K562 (cell line): Measurements from ENCODE around the gene ASIC1. TPM values are rescaled to one million over a fixed set of nuclear protein-coding genes. Genes with fewer than 3 reads are reported as not detected.
A peak's percentile ranks its signal among the peaks of the same experiment; 100 is the strongest.

Experiments used
- ATAC-seq: fragments of 200-7000 bp; cut with Tn5 transposase; 3 replicates; pipeline ENCODE4 v1.9.1; 2020; ENCODE audit warnings: moderate library complexity
- BruUV-seq: library from RNA; stranded (reverse); fragments of 400-500 nt; replicated peaks from 2 replicates; lab custom pipeline; 2021; lab: Mats Ljungman, UMichigan
- CTCF ChIA-PET: fragments of 300-600 bp; formaldehyde crosslinking; extraction: SDS; loops from one replicate; lab custom pipeline; 2021; ENCODE audit warnings: low intra/inter-chr PET ratio; lab: Yijun Ruan, JAX
- POLR2A ChIA-PET: fragments of 300-600, 350-650 bp; sonication (Branson Sonifier 250); formaldehyde crosslinking; extraction: SDS; loops from one replicate; lab custom pipeline; 2021; ENCODE audit warnings: antibody characterized with exemption, inconsistent platforms; lab: Yijun Ruan, JAX
- DNase-seq, 4 experiments: peaks; one replicate each; pipeline versions ENCODE4 v3.0.0 to v3.0.0-alpha.2; 2011 to 2018; ENCODE audit warnings: low spot score in 3 of 4, mixed read lengths in 3 of 4; ENCODE audit errors: extremely low read depth in 1 of 4
- FAIRE-seq: peaks from 2 replicates; lab custom pipeline; 2011; peaks lifted over from hg19 to GRCh38; lab: Jason Lieb, UNC
- H2AFZ ChIP-seq: 2 replicates; pipeline ENCODE4 v1.6.0; 2011; ENCODE audit warnings: low read depth, low read length, control low read depth, inconsistent platforms
- H3K27ac ChIP-seq: fragments of 200-600 bp; 3 replicates; pipeline ENCODE4 v1.8.0; 2011; ENCODE audit warnings: low read depth, mild to moderate bottlenecking, control low read depth, inconsistent platforms, low read length, moderate library complexity, mixed read lengths; ENCODE audit errors: extremely low read depth
- H3K27me3 ChIP-seq, 2 experiments: fragments of 300-600 bp in 1 of 2; 2 replicates in 1 of 2; 3 replicates in 1 of 2; pipeline versions ENCODE4 v1.6.0 to v1.8.0; 2011; ENCODE audit warnings: inconsistent platforms in 2 of 2, low read length in 2 of 2, mild to moderate bottlenecking in 1 of 2, mixed read lengths in 1 of 2, moderate library complexity in 1 of 2; ENCODE audit not compliant: control insufficient read depth in 2 of 2, insufficient read depth in 2 of 2
- H3K36me3 ChIP-seq: fragments of 300-600 bp; 3 replicates; pipeline ENCODE4 v1.8.0; 2011; ENCODE audit warnings: mild to moderate bottlenecking, low read length, inconsistent platforms; ENCODE audit not compliant: control insufficient read depth, insufficient read depth
- H3K4me1 ChIP-seq, 2 experiments: fragments of 200-600 bp in 1 of 2; replicated peaks in 1 of 2; 2 replicates in 1 of 2; 3 replicates in 1 of 2; pipeline versions ENCODE4 v1.5.1 to v1.8.0; 2011; ENCODE audit warnings: inconsistent platforms in 2 of 2, low read length in 2 of 2, mild to moderate bottlenecking in 1 of 2, mixed read lengths in 1 of 2, moderate library complexity in 1 of 2; ENCODE audit not compliant: control insufficient read depth in 2 of 2, insufficient read depth in 2 of 2
- H3K4me2 ChIP-seq: 2 replicates; pipeline ENCODE4 v1.6.1; 2011; ENCODE audit warnings: low read length, control low read depth, inconsistent platforms, mixed read lengths; ENCODE audit not compliant: insufficient read depth
- H3K4me3 ChIP-seq: fragments of 200-600 bp; sonication (generic), shearing (Covaris generic); 2 replicates; pipeline ENCODE4 v1.5.1; 2016; ENCODE audit warnings: control low read depth, inconsistent platforms
- H3K79me2 ChIP-seq: fragments of 200-600 bp; 3 replicates; pipeline ENCODE4 v1.8.0; 2011; ENCODE audit warnings: low read length, inconsistent platforms; ENCODE audit not compliant: control insufficient read depth, insufficient read depth
- H3K9ac ChIP-seq, 2 experiments: 2 replicates each; pipeline versions ENCODE4 v1.6.0 to v1.6.1; 2011; ENCODE audit warnings: low read depth in 2 of 2, low read length in 2 of 2, control low read depth in 1 of 2, inconsistent platforms in 1 of 2, mild to moderate bottlenecking in 1 of 2, mixed read lengths in 1 of 2; ENCODE audit not compliant: insufficient read depth in 1 of 2
- H3K9me1 ChIP-seq: one replicate; pipeline ENCODE4 v1.6.0; 2011; ENCODE audit warnings: inconsistent platforms, mild to moderate bottlenecking, low read length, moderate library complexity; ENCODE audit not compliant: control insufficient read depth, insufficient read depth
- H3K9me3 ChIP-seq: replicated peaks from 2 replicates; pipeline ENCODE4 v1.5.1; 2011; ENCODE audit warnings: low read depth, low read length, inconsistent platforms; ENCODE audit not compliant: control insufficient read depth, insufficient read depth
- H4K20me1 ChIP-seq: replicated peaks from 2 replicates; pipeline ENCODE4 v1.6.1; 2011; ENCODE audit warnings: low read length, inconsistent platforms, mixed read lengths; ENCODE audit not compliant: control insufficient read depth, insufficient read depth
- FIP1L1 ChIP-seq: fragments of 200-400 bp; formaldehyde crosslinking; IDR thresholded peaks from 2 replicates; pipeline ENCODE4 v1.6.1; 2018; ENCODE audit warnings: mild to moderate bottlenecking, low read depth, low read length; ENCODE audit not compliant: poor library complexity, severe bottlenecking
- HDAC6 ChIP-seq: IDR thresholded peaks from 2 replicates; pipeline ENCODE4 v1.6.1; 2012; ENCODE audit warnings: low read depth, mild to moderate bottlenecking, control low read depth, inconsistent platforms, low read length, moderate library complexity
- MLLT1 ChIP-seq, 2 experiments: fragments of 450-650 bp; IDR thresholded peaks; 2 replicates each; pipeline ENCODE4 v1.6.1; 2016
- NFE2 ChIP-seq: IDR thresholded peaks from 2 replicates; pipeline ENCODE4 v1.6.1; 2014; ENCODE audit warnings: antibody characterized with exemption, low read depth
- NR0B1 ChIP-seq: fragments of 450-650 bp; IDR thresholded peaks from one replicate; pipeline ENCODE4 v1.6.1; 2018; ENCODE audit warnings: mild to moderate bottlenecking, moderate library complexity; ENCODE audit not compliant: partially characterized antibody
- RBM25 ChIP-seq: fragments of 200-400 bp; formaldehyde crosslinking; IDR thresholded peaks from 2 replicates; pipeline ENCODE4 v1.6.1; 2018; ENCODE audit warnings: low read length, low read depth, moderate library complexity; ENCODE audit not compliant: severe bottlenecking
- SMAD4 ChIP-seq: fragments of 250-450 bp; sonication (Bioruptor Pico); conservative IDR thresholded peaks from 2 replicates; pipeline ENCODE4 v1.8.0; 2021; ENCODE audit warnings: inconsistent platforms, mild to moderate bottlenecking, moderate library complexity
- TCFL5 ChIP-seq: fragments of 250-450 bp; sonication (Bioruptor Pico); conservative IDR thresholded peaks from 2 replicates; pipeline ENCODE4 v1.6.1; 2021; ENCODE audit warnings: mild to moderate bottlenecking, moderate library complexity, matching md5 sums
- TEAD2 ChIP-seq: fragments of 450-650 bp; IDR thresholded peaks from 2 replicates; pipeline ENCODE4 v1.6.1; 2016; ENCODE audit warnings: missing genetic modification characterization, control low read depth, missing compliant biosample characterization
- USF2 ChIP-seq: sonication (generic); formaldehyde crosslinking; IDR thresholded peaks from 2 replicates; pipeline ENCODE4 v1.5.0; 2020; ENCODE audit warnings: missing genetic modification reagents
- ZBTB33 ChIP-seq: sonication (generic); formaldehyde crosslinking; IDR thresholded peaks from 2 replicates; pipeline ENCODE4 v1.8.1; 2023; ENCODE audit warnings: mild to moderate bottlenecking, missing genetic modification reagents
- ZNF277 ChIP-seq: fragments of 250-450 bp; sonication (Bioruptor Pico); IDR thresholded peaks from 2 replicates; pipeline ENCODE4 v1.8.0; 2022; ENCODE audit warnings: inconsistent platforms, mild to moderate bottlenecking, moderate library complexity, borderline replicate concordance
- ZNF830 ChIP-seq: fragments of 250-450 bp; sonication (Bioruptor Pico); IDR thresholded peaks from 2 replicates; pipeline ENCODE4 v1.5.0; 2021; ENCODE audit warnings: mild to moderate bottlenecking
- WGBS: fragments of 100-300 bp; shearing (Covaris generic); methylation state at CpG from one replicate; pipeline ENCODE4 v1.1.6; 2016; ENCODE audit warnings: low coverage, mixed read lengths; ENCODE audit not compliant: insufficient coverage; ENCODE audit errors: missing lambda C conversion rate; 5-methylcytosine and 5-hydroxymethylcytosine counted together
- in situ Hi-C: fragments of 300-500 bp; cut with MboI; formaldehyde crosslinking; loops from 4 replicates; pipeline ENCODE4 v1.15.0; 2018; ENCODE audit warnings: inconsistent platforms, mixed read lengths
- intact Hi-C: fragments of 100-400 bp; cut with micrococcal nuclease; formaldehyde crosslinking; loops from 2 replicates; pipeline ENCODE4 v1.14.2; 2022
- polyA plus RNA-seq, 8 experiments: library from polyadenylated mRNA; depleted of rRNA in 4 of 8; stranded (reverse) in 5 of 8; unstranded in 3 of 8; fragments of >200 nt; fragmentation: Nextera tagmentation in 2 of 8; fragmentation: Illumina TruSeq in 1 of 8; extraction: Ambion mirVana in 2 of 8; extraction: Trizol in 1 of 8; gene quantifications; 2 replicates each; pipeline versions ENCODE4 v1.2.1 to v1.2.3, GENCODE V29; 2011 to 2014; ENCODE audit warnings: inconsistent platforms in 1 of 8, missing spikeins in 1 of 8
- total RNA-seq, 7 experiments: library from RNA; depleted of rRNA in 6 of 7; stranded (reverse); fragments of >200 nt in 6 of 7; fragmentation: Illumina TruSeq in 2 of 7; extraction: Trizol in 2 of 7; gene quantifications; 2 replicates each; pipeline versions ENCODE4 v1.2.1 to v1.2.3, GENCODE V29; 2011 to 2021; ENCODE audit warnings: low replicate concordance in 1 of 7

The ASIC1 gene
- total and polyA plus RNA-seq, 9 of the 15 experiments (the other 6 are each of a cell fraction or from before 2014, with no cell fraction given), result 0.01 to 1.7 (median 0.45) TPM

- Histone ChIP-seq H3K4me1 (peaks cover 34 to 39% of the 10 kb centered on the region in 2 experiments), H2AFZ (peak overlapping the region; percentile 84), H3K9ac (peak overlapping the region in 1 of 2 experiments; percentile 34; a peak in 1 of 4 replicates), H3K27me3 (peaks cover 3 to 21% of the 10 kb centered on the region in 2 experiments; a peak in 2 of 5 replicates), H3K9me1 (no peaks in the 10 kb centered on the region), H3K9me3 (no peaks in the 10 kb centered on the region), H3K4me3 (no peak overlapping the region), H4K20me1 (peaks cover 12% of the 10 kb centered on the region), H3K79me2 (no peaks in the 10 kb centered on the region), H3K4me2 (peak overlapping the region; percentile 66), H3K27ac (no peak overlapping the region), H3K36me3 (no peaks in the 10 kb centered on the region)
- intact Hi-C loops (loop anchor here (1.0 to 5.0 kb wide), 2 partner anchors 10 to 182 kb away; no protein-coding TSS in a partner anchor), in situ Hi-C loops (no loop called here)
- no TSS peak for BruUV-seq
- ChIA-PET CTCF (no interaction called here), POLR2A (interaction anchor here (0.9 to 2.0 kb wide), 6 partner anchors 8 to 41 kb away, joined by 3 to 14 read pairs (median 4); no protein-coding TSS in a partner anchor)
- ATAC-seq, result no peak
- DNase-seq, result no peak
- no peak for FAIRE-seq
- WGBS, result 70% methylated on average over 3 of the region's 3 CpGs
- TF ChIP-seq SMAD4 (no peak), FIP1L1 (no peak), MLLT1 (IDR thresholded peaks at IDR 0.05) (no peak), TEAD2 (tag) (no peak), ZBTB33 (CRISPR knock-in tag) (no peak), NR0B1 (no peak), USF2 (CRISPR knock-in tag) (no peak), ZNF277 (CRISPR knock-in tag) (no peak), NFE2 (no peak), HDAC6 (no peak), ZNF830 (CRISPR knock-in tag) (no peak), TCFL5 (CRISPR knock-in tag) (no peak), RBM25 (peak; percentile 91)
Measured at GRCh38 chr12:50049254-50050118, 7.9 kb upstream of the ASIC1 start.
